Measurements from ENCODE around the gene HCFC1R1.
A peak's percentile ranks its signal among the peaks of the same experiment; 100 is the strongest.

HCFC1R1 gene

GRCh38 chr16:3025032-3026002 lies 1.6 kb upstream of the HCFC1R1 start:
- TF ChIP-seq CTCF (IDR thresholded peaks at IDR 0.05; ENCODE audit: control insufficient read depth, insufficient read depth, low read depth, low read length, missing control alignments), result no peak
- H3K4me3 ChIP-seq (ENCODE audit: control insufficient read depth, low read depth, low read length), result no peak overlapping the region
- no peak for DNase-seq (ENCODE audit: low read depth)

GRCh38 chr16:3023415-3023668 lies 400 bp downstream of the HCFC1R1 start:
- H3K4me3 ChIP-seq (ENCODE audit: control insufficient read depth, low read depth, low read length), result peak overlapping the region; percentile 62
- peak; percentile 49 for DNase-seq (ENCODE audit: low read depth)
- TF ChIP-seq CTCF (IDR thresholded peaks at IDR 0.05; ENCODE audit: control insufficient read depth, insufficient read depth, low read depth, low read length, missing control alignments), result no peak

GRCh38 chr16:3022684-3023414 lies 893 bp downstream of the HCFC1R1 start:
- no peak for DNase-seq (ENCODE audit: low read depth)
- TF ChIP-seq CTCF (IDR thresholded peaks at IDR 0.05; ENCODE audit: control insufficient read depth, insufficient read depth, low read depth, low read length, missing control alignments), result no peak
- H3K4me3 ChIP-seq (ENCODE audit: control insufficient read depth, low read depth, low read length), result peak overlapping the region; percentile 62

GRCh38 chr16:3022208-3022683 lies 1.5 kb downstream of the HCFC1R1 start:
- H3K4me3 ChIP-seq (ENCODE audit: control insufficient read depth, low read depth, low read length), result peak overlapping the region; percentile 82
- DNase-seq (ENCODE audit: low read depth), result peak; percentile 86

GRCh38 chr16:3021449-3022207 lies 2.1 kb downstream of the HCFC1R1 start:
- peak; percentile 82 for DNase-seq (ENCODE audit: low read depth)
- peak; percentile 44 for TF ChIP-seq CTCF (IDR thresholded peaks at IDR 0.05; ENCODE audit: control insufficient read depth, insufficient read depth, low read depth, low read length, missing control alignments)
- peak overlapping the region; percentile 82 for H3K4me3 ChIP-seq (ENCODE audit: control insufficient read depth, low read depth, low read length)

More at GRCh38 chr16:3022208-3022683, 1.5 kb downstream of the HCFC1R1 start:
- no peak for TF ChIP-seq CTCF (IDR thresholded peaks at IDR 0.05; ENCODE audit: control insufficient read depth, insufficient read depth, low read depth, low read length, missing control alignments)

All from AG09309 (cell line).